Omental fat pad (tissue), 4 donors: Measurements from ENCODE around the gene CIPC. TPM values are rescaled to one million over a fixed set of nuclear protein-coding genes. Genes with fewer than 3 reads are reported as not detected.

ENCODE experiments used
- ATAC-seq: fragments of 150-250 bp; one replicate; pipeline ENCODE4 v1.9.1; 2016; ENCODE audit warnings: mild to moderate bottlenecking, moderate library complexity; ENCODE audit not compliant: low FRiP score
- DNase-seq: peaks from one replicate; pipeline ENCODE4 v3.0.0-alpha.2; 2019; ENCODE audit warnings: low spot score
- CTCF ChIP-seq, 3 donors: fragments of 450-650 bp; IDR thresholded peaks; one replicate each; pipeline ENCODE4 v1.5.1; 2016 to 2017; ENCODE audit warnings: antibody characterized with exemption in 3 of 3, mild to moderate bottlenecking in 3 of 3, moderate library complexity in 2 of 3
- total RNA-seq, 4 donors: library from RNA; depleted of rRNA; stranded (reverse); fragments of >200 nt; gene quantifications; one replicate each; pipeline ENCODE4 v1.1.0, GENCODE V29; 2016

CIPC gene
- total RNA-seq, 4 donors from 2014 or later: 34.2 to 47.3 (median 40.3) TPM

GRCh38 chr14:77141214-77142004 lies 43.4 kb downstream of the CIPC start, which contains the start of gene ZDHHC22:
Gene ZDHHC22, minus strand, starts transcription at chr14:77141791. Its CDS starts 2,053 bp downstream, at chr14:77139738.
- no peak for DNase-seq
- no peak for ATAC-seq

GRCh38 chr14:77142005-77142800 lies 44.1 kb downstream of the CIPC start:
- no peak for ATAC-seq
- no peak for TF ChIP-seq CTCF (IDR thresholded peaks at IDR 0.05)

More at GRCh38 chr14:77141214-77142004, 43.4 kb downstream of the CIPC start, which contains the start of gene ZDHHC22:
- TF ChIP-seq CTCF (IDR thresholded peaks at IDR 0.05): no peak

DNA sequence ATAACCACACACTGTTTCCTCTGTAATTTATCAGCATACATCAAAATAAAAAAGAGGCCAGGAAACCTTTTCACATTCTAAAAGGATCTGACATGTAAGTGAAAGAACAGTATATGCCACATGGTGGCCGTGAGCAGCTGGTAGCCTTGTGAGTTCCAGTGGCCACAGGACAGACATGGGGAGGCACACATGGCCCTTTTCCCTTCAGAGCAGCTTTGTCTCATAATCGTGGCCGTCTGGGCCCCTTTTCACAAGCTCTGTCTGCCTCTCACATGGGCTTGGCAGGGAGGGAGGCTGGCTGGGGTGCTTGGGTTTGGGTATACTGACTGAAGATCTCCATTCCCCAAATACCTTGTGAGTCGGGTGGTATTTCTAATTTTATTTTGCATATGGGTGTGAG lies 45.0 kb downstream of the CIPC start:
- no peak for TF ChIP-seq CTCF (IDR thresholded peaks at IDR 0.05)
- DNase-seq (no peak), ATAC-seq (no peak)

More at GRCh38 chr14:77142005-77142800, 44.1 kb downstream of the CIPC start:
- no peak for DNase-seq

DNA sequence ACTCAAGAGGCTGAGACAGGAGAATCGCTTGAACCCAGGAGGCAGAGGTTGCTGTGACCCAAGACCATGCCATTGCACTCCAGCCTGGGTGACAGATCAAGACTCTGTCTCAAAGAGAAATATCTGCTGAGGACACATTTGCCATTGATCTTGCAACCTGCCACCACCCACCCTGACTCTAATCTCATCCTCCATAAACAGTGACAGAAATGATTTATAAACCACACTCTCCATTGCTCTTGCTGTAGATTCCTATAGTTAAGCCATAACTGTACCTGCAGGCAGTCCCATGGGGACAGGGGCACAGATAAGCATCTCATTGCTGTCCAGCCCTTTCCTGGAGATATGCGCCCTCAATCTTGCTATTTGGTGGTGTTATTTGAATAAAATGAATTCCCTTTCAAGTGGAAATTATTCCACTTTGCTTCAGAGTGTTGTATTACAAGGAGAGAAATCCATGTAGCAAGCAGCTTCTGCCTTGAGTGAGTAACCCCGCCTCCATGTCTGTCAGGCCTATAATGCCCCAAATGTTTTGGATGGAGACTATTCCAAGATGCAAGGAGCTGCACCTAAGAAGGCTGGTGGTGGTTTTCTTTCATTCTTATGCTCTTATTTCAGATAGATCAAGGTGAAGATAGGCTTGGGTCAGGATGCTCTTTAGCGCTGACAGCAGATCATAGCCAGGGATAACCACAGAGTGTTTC lies 46.5 kb downstream of the CIPC start:
- no peak for ATAC-seq
- no peak for TF ChIP-seq CTCF (IDR thresholded peaks at IDR 0.05)
- no peak for DNase-seq

- DNase-seq (no peak), ATAC-seq (no peak)
- TF ChIP-seq CTCF (IDR thresholded peaks at IDR 0.05): no peak
Measured at GRCh38 chr14:77145975-77146740, 48.1 kb downstream of the CIPC start.

DNA sequence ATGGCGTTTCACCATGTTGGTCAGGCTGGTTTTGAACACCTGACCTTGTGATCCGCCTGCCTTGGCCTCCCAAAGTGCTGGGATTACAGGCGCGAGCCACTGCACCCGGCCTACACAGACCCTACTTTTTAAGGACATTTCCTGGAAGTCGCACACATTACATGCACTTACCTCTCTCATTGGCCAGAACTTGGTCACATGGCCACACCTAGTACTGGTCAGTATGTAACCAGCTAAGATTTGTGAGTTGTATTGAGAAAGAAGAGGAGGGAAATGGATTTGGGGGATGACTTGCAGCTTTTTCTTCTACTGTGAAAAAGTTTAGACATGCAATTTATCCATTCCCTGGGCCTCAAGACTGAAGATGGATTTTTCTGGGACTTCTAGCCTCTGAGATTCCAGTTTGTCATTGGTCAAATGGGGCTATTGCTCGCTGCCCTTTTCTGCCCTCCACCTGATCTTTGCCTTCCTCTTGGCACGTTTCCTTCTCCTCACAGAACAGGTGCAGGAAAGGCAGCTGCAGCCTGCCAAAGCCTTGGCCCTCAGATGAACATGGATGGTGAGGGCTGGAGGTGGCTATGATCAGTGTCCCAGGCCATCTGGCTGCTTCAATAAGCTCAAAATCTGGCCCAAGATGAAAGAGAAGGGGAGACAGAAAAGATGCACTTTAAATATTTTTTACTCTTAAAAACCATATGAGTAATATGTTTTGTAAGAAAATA lies 50.6 kb downstream of the CIPC start:
- DNase-seq (no peak), ATAC-seq (no peak)
- TF ChIP-seq CTCF (IDR thresholded peaks at IDR 0.05): no peak
